RPMI7951 (cell line): ENCODE measurements around the gene NELL2. TPM values are rescaled to one million over a fixed set of nuclear protein-coding genes. Genes with fewer than 3 reads are reported as not detected.
"Not testable (repeated sequence)": the region's sequence is repeated elsewhere in the genome, so short reads cannot be mapped to it uniquely, and the experiment has no call there.

Source experiments
- DNase-seq: peaks from one replicate; pipeline ENCODE4 v3.0.0-alpha.2; 2012; ENCODE audit warnings: low read depth
- total RNA-seq: library from RNA; depleted of rRNA; stranded (reverse); fragments of >200 nt; shearing (Covaris generic); gene quantifications from 2 replicates; pipeline ENCODE4 v1.2.3, GENCODE V29; 2014

Gene NELL2
- total RNA-seq, 1 experiment from 2014 or later = under 0.01 TPM

DNA sequence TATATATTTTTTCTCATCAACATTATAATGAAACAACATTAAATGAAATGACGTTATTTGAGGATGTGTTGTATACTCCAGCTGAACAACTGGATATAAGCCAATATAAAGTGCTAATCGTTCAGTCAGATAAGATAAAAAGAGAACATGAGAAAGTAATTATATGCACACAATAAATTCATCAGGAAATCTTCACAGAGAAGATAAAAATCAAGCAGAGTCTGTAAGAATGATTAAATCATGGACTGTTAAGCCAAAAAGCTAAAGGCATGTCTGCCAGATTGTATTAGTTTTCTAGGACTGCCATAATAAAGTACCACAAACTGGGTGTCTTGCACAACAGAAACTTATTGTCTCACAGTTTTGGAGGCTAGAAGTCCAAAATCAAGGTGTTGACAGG is 178.6 kb downstream of the NELL2 start:
- no peak for DNase-seq

DNA sequence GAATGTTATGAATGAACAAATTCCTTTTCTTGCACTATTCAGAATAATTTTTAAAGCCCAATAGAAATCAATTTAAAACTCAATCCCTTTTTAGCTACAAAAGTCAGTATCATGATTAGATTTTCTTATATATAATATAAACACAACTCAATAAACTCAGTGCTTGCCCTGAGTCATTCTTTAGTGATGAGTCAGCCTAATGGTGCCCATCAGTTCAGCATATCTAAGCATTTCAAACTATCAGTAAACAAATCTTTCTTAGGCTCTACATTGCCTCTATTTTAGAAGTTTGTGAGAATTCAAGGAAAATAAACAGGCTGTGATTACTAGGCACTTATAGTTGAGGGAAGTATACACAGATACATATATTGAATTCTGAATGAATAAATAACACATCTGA is 179.6 kb downstream of the NELL2 start:
- DNase-seq = no peak

DNA sequence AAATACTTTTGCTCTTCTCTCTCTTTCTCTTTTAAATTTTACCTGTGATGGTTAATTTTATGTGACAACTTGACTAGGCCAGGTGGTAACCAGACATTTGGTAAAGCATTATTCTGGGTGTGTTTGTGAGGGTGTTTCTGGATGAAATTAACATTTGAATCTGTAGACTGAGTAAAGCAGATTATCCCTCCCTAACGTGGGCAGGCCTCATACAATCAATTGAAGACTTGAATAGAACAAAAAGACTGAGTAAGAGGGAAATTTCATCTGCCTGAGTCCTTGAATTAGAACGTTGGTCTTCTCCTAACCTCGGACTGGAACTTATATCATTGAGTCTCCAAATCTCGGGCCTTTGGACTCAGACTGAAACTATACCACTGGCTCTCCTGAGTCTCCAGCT is 182.1 kb downstream of the NELL2 start:
- DNase-seq = no peak

DNA sequence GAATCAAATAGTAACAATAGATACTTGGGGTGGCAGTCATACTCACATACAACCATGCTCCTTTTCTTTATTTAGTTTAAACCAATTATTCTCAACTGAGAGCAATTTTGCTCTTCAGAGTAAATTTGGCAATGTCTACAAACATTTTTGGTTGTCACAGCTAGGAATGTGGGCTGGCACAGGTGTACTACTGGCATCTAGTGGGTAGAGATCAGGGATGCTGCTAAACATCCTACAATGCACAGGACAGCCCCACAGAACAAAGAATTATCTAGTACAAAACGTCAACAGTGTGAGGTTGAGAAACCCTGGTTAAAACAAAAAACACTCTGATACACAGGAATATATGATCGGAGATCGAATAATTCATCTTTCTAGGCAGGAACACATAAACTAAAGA is 186.5 kb downstream of the NELL2 start:
- no peak for DNase-seq

DNA sequence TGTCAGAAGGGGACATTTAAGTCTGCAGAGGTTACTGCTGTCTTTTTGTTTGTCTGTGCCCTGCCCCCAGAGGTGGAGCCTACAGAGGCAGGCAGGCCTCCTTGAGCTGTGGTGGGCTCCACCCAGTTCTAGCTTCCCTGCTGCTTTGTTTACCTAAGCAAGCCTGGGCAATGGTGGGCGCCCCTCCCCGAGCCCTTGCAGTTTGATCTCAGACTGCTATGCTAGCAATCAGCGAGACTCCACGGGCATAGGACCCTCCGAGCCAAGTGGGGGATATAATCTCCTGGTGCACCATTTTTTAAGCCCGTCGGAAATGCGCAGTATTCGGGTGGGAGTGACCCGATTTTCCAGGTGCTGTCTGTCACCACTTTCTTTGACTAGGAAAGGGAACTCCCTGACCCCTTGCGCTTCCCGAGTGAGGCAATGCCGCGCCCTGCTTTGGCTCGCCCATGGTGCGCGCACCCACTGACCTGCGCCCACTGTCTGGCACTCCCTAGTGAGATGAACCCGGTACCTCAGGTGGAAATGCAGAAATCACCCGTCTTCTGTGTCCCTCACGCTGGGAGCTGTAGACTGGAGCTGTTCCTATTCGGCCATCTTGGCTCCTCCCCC is 189.2 kb downstream of the NELL2 start:
- not testable (repeated sequence) for DNase-seq

DNA sequence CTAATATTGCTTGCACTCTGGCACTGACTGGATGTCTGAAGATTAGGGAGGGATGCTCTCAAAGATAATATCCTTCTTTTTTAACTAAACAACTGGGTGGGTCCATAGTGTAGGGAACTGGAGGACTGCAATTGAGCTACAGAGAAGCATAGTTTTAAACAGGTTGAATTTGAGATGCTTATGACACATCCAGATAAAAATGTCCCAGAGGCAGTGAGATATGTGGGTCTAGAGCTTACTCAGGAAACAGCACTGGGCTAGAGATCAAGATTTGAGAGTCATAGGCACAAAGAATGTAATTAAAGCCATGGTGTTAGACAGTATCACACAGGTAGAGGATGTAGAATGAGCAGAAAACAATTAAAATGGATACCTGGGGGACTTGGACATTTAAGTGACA is 198.4 kb downstream of the NELL2 start:
- DNase-seq = no peak

DNA sequence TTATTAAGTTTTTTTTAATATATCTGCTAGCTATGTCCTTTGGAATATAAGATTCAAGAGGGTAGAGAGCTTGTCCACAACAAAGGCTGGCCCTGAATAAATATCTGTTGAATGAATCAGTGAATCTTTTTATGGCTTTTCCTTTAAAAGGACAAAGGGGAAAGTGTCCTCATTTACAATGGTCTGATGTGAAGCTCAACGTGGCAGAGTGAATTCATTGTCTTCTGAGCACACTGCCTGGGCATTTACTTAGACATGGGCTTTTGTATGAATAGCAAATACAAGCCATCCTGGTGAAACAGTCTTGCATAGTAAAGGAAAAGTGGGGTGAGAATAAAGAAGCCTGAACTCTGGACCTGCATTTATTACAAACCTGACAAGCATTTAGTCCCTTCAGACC is 201.2 kb downstream of the NELL2 start:
- DNase-seq = no peak

DNA sequence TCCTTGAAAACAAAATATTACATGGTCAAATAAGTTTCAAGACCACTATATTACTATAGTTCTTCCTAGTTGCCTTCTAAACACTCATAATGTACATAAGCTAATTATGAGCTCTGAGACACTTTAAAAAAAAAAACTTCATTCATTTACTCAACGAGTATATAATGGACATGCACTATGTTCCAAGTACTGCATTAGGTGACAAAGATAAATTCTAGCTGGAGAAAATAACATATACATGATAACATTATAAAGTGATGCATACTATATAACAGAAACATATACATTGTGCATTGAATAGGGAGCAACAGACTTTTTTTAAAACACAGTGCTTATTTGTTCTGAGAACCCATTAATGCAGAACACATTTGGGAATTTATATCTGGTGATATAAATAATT is 202.3 kb downstream of the NELL2 start:
- no peak for DNase-seq

DNA sequence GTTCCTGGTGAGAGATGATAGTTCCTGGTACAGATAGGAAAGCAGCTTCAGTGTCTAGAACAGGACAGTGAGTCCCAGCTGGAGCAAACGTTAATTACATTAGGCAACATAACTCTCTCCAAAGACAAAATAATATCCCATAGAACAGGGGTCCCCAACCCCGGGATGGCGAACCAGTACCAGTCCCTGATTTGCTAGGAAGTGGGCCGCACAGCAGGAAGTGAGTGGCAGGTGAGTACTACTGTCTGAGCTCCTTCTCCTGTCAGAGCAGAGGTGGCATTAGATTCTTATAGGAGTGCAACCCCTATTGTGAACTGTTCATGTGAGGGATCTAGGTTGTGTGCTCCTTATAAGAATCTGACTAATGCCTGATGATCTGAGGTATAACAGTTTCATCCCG is 204.1 kb downstream of the NELL2 start:
- no peak for DNase-seq

DNA sequence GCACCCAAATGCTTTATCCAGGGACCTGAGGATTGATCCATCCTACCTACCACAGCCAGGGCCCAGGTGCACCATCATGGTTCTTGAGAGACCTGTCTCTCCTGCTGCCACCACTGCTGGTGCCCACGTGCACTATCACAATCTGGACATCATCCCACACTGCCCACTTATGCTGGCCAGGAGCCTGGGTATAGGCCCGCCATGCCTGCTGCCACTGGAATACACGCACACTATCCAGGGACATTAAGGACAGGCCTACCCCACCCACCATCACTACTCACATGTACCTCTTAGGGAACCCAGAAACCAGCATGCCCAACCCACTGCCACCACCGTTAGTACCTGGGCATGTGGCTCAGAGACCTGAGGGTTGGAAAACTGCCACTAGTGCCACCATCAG is 207.7 kb downstream of the NELL2 start:
- no peak for DNase-seq

DNA sequence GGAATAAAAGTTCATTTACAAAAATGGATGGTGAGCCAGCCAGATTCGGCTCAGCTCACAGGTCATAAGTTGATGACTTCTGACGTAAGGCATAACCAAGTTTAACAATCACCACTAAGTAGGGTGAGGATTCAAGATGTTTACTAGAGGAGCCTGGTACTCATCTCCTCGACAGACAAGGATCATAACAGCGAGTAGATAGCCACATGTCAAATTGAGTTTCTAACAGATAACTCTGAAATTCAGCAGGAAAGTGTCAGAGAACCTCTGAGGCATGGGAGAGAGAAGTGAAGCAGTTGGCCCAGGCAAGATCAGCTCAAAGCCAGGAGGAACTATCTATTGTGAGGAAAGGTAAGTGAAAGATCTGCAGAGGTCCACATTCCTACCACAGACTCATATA is 208.7 kb downstream of the NELL2 start:
- no peak for DNase-seq

DNA sequence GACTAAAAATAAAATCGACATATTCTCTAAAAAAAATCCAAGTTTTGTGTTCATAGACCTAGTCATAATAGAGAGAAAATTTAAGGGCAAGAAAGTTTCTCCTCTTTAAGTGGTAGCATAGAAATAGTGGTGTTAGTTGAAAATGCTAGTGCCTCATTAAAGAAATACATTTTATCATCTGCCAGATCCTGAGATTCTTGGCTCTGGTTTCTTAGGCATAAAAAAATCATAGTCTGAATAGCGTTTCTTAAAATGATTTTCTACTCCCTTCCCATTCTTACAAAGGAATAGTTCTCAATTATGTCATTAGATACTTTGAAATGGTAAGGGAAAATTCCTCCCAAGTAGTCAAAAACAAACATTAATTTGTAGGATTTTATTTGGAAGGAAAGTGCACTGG is 212.8 kb downstream of the NELL2 start:
- no peak for DNase-seq

DNA sequence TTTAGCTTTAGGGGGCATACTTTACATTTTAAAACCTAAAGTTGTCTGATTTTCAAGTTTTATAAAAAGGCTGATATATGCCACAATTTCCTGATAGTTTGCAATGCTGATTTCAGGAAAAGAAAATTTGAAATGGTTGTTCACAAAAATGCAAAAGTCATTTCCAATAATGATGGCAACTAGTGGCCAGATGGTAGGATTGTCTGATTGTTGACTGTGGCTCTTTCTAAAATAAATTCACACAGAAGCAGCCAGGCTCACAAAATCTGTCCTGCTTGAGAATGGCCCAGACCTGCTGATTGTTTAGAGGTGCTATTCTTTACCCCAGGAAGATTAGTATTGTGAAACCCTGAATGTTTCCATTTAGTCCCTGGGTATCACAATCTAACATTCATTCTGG is 220.3 kb downstream of the NELL2 start:
- DNase-seq = no peak

DNA sequence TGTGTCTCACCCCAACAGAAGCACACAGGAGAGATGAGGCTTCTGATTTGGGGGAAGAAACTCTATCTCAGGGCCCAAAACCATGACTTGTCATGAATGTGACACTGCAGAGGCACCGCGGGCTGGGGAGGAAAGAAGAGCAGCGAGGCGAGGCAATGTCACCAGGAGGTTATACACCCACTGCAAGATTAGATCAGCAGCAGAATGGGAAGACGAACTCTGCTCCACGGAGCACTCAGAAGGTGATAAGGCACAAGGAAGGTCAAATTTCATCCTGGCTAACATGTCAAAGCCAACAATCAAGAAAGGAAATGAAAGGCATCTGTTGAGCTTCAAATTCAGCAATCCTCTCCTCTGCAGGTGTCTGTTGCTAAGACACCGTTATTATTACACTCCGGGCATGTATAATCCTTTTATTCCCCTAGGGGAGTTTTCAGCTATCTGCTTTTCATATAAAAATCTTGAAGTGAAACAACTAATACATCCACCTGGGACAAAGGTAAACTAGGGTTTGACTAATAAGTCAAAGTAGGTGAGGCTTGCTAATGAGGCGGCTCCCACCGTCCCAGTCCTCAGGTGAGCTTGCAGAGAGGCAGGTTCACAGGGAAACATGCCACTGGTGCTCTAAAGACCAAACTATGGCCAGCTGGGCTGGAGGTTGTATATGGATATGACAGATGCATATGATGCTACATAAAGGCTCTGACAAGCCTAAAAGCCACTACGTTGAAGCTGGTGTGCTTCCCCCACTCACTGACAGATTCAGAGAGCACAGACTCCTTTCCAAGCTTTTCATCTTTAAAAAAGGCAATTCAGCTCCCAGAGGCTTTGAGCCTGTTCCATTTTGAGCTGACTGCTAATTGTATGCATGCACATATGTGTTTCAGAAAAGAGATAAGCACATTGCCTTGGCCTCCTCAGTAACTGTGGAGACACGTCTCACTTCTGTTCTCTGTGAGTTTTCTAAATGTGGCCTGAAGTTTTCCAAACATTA is 221.2 kb downstream of the NELL2 start:
- no peak for DNase-seq

DNA sequence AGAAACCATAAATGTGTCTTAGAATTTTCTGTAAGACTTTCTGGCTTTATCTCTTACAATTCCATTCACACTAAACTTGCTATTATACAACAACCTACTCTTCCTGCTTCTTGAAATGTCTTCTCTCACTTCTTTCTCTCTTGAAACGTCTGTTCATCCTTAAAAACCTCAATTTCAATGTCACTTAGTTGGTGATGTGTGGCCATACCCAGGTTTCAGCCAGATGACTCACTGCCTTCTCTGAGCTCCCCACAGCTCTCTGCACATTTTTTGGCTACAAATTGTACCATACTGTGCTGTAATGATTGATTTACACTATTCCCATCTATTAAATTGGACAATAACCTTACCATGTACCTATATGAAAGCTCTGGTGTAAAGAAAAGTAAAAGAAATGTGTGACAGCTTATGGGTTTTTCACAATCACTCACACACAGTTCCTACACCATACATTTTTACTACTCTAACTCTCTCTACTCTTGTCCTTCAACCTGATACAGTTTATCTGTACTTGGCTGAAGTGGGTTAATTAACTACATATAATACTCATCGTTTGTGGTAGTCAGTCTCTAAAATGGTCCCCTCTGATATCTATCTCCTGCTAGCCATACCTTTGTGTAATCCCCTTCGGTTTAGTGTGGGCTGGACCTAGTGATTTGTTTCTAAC is 222.1 kb downstream of the NELL2 start:
- DNase-seq = no peak

DNA sequence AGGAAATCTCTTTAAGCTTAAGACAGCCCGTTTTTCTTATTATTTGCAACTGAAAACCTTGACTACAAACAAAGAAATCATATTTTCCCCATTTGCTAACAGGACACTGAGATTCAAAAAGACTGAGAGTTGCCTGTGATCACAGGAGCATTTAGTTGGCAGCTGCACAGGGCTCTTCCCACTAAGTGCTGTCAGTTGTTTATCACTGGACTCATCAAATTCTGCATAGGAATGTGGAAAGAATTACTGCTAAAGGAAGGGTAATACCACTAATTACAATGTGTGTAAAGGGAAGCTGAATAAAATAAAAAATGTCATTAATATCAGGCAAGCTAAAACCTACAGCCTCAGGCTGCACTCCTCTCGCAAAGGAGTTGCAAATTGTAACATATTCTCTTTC is 226.4 kb downstream of the NELL2 start:
- no peak for DNase-seq

DNA sequence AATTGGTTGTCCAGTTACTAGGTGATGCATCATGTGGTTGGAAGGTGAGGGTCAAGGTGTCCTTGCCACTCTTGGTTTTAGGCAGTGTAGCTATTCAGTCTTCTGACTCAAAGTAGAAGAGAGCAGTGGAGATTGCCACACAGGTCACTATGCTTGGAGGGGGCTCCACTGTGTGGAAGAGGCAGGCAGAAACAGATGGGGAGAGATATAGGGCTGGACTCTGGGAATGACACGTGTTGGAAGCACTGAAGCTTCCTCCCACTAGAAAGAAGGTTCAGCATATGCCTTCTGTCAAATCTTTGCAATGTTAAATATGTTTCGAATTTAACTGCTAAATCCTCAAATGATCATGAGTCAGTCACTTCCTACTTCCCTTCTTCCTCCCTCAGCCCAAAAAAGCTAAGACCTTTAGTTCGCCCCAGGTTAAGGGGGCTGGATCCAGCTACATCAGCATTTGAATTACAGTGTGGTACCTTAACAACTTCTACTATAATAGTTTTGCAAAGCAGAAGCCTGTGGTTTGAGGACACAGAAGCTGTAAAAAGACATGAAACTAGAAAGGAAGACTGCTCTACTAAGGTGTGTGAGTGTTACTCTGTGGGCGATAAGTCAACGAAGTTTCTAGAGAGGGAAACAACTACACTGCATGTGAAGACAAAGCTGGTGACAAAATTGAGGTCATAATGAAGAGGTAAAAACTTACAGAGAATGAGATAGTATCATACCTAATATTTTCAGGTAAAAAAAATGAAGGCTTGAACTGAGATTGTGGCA is 228.0 kb downstream of the NELL2 start:
- DNase-seq = no peak

DNA sequence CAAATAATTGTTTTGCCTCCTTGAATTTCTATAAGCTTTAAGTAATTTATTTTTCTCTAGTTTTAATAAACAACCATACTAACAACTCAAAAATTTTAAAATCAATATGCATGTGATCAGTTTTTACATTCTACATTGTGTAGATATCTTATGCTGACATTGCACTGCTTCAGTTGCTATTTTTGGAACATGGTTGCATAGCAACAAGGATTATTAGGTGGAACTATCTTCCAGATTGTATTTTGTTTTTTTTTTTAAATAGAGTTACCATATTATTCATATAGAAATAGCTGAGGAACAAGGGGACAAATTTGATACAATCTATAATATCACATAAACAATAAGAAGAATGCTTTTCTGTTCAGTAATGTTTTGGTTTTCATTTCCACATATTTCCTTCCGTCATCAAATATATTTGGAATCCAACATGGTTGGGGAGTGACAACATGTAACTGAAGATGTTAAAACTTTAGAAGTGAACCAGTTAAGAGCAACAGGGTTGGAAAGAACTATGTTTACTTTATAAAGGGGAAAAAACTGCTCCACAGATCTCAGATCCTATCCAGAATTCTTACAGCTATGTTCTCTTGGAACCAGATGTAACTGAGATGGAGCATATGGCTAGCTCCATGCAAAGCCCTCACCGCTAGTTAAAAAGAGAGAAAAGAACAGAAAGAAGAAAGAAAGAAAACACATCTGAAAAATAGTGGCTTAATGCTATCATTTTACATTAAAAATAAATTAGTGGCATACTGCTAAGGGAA is 235.5 kb downstream of the NELL2 start:
- no peak for DNase-seq

DNA sequence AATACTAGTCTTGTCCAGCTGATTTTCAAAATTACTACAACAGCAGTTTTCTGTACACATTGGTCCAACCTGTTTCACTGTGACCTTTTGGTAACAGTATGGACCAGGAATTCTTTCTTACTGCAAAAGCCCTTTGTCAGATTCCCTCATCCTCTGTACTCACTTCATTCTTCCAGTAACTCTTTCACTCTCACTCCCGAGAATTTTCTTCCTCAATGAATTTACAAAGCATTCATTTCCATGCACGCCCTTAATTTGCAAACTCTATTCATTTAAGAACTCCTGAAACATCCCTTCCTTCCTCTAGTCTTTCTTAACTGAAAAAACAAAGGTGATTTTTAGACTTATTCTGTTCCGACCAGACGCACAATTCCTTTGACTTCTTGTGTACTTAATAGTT is 238.2 kb downstream of the NELL2 start:
- DNase-seq = no peak

DNA sequence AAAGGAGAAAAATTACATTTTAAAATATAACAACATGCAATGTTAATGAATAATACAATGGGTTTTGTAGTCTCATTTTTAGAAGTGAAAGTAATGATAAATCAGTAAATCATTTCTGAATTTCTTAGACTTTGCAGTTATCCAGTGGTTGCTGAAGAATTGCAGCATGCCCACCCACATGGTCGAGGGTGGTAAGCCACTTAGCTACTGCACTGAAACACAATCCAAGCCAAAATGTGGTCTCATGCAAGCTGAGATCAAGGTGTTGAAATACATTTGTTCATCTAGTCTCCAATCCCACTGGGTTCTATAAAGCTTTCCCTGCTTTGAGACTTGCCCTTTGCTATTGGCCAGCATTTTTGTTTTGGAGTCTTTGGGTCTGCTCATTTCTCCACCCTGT is 247.9 kb downstream of the NELL2 start:
- no peak for DNase-seq
